ENCODE data around the gene WFS1.

The WFS1 gene

GRCh38 chr4:6262176-6262575 lies 7.5 kb upstream of the WFS1 start:
- no peak overlapping the region for H3K4me3 ChIP-seq (ENCODE audit: low read length)
- no peak for TF ChIP-seq ZNF274 (IDR thresholded peaks at IDR 0.05; ENCODE audit: low read depth, low read length)

DNA sequence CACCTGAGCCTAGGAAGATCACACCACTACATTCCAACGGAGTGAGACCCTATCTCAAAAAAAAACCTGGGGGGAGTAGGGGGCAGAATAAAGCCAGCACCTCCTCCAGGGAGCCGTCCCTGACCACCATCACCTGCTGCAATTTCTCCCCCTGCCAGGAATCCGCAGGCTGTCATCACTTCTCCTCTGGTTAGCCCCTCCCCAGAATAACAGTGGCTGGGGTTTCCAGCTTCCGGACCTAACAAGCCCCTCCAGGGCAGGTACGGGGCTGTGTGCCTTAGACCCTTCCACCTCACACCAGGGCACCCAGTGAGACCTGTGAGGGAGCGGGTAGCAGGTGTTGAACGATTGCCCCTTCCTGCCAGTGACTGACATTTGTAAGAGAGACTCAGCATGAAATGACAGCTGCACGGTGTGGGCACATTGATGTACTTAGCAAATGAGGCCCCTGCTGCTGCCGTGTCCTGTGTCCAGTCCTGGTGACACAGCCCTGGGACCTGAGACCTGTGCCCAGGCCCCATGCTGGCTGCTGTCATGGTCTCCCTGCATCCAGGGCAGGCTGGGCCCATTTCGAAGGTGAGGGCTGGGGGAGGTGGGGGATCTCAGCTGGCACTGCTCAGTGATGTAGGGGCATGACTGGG lies 6.7 kb upstream of the WFS1 start:
- no peak for TF ChIP-seq ZNF274 (IDR thresholded peaks at IDR 0.05; ENCODE audit: low read depth, low read length)
- no peak overlapping the region for H3K4me3 ChIP-seq (ENCODE audit: low read length)

- no peak overlapping the region for H3K4me3 ChIP-seq (ENCODE audit: low read length)
- no peak for TF ChIP-seq ZNF274 (IDR thresholded peaks at IDR 0.05; ENCODE audit: low read depth, low read length)
Observed at GRCh38 chr4:6263526-6264224, 6.0 kb upstream of the WFS1 start.

- TF ChIP-seq ZNF274 (IDR thresholded peaks at IDR 0.05; ENCODE audit: low read depth, low read length): no peak
- H3K4me3 ChIP-seq (ENCODE audit: low read length): no peak overlapping the region
Observed at GRCh38 chr4:6264225-6264540, 5.5 kb upstream of the WFS1 start.

DNA sequence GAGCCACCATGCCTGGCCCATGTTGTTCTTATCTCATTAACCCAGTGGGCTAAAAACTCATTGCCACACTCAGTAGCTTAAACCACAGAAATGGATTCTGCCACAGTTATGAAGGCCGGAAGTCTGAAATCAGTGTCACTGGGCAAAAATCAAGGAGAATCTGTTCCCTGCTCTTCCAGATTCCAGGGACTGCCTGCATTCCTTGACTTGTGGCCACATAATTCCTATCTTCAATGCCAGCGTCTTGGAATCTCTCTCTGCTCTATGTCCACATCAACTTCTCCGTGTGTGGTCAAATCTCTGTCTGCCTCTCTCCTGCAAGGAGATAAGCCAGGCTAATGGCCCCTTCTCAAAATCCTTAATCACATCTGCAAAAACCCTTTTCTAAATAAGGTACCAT lies 4.1 kb upstream of the WFS1 start:
- H3K4me3 ChIP-seq (ENCODE audit: low read length): no peak overlapping the region
- TF ChIP-seq ZNF274 (IDR thresholded peaks at IDR 0.05; ENCODE audit: low read depth, low read length): no peak

DNA sequence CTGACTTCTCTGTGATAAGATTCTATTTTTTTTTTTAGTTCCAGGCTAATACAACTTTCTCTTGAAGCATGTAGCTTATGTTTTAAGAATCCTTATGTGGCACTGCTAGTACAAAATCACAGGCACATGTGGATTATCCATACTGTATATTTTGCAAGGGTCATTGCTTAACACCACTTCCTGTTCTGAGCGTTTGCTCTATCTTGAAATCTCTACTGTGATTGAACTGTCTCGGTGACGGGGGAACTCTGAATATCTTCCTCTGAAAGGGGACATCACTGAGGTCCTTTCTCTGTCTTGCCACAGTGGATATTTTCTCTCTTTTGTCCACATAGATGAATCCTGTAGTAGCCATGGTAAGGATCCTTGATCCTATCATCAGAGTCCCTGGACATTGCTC lies 2.1 kb upstream of the WFS1 start:
- H3K4me3 ChIP-seq (ENCODE audit: low read length): no peak overlapping the region
- no peak for TF ChIP-seq ZNF274 (IDR thresholded peaks at IDR 0.05; ENCODE audit: low read depth, low read length)

DNA sequence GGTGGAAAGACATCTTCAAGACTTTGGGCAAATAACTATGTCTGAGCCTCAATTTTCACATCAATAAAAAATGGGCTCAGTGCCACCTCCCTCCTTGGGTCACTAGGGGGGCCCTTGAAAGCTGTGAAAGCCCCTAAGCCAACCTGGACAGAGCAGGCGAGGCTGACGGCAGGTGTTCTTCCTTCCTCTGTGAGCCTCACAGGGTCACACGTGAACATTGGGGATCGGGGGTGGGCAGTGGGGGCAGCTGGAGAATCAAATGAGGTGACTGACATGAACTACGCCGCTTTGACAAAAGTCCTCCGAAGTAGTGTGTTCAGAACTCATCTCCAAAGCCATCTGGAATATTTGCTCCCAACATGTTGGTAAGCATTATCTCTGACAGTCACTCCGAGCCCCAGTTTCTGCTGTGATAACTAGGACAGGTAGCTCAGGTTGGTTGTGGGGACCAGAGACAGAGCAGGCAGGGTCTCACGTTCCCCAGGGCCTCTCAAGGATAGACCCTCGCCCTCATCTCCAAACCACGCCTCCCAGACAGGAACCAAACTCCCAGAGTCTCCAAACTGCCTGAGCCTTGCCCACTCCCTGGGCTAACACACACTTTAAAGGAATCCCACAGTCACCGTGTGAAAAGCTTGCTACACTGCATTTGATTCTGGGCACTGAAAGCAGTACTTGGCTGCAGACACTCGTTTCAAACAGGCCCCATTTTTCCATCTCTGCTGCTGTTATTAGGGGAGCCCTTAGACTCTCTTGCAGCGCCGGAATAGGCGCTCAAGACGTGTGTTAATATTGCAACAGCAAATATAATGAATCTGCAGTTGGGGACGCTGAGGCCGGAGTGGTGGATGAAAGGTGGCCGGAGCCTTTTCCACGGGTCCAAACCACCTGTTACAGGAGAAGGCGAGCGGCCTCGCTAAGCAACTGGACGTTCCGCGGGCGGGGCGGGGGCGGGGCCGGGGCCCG lies 717 bp upstream of the WFS1 start:
- TF ChIP-seq ZNF274 (IDR thresholded peaks at IDR 0.05; ENCODE audit: low read depth, low read length): no peak
- peak overlapping the region; percentile 22; the same call in 1 of the 2 replicates for H3K4me3 ChIP-seq (ENCODE audit: low read length)

DNA sequence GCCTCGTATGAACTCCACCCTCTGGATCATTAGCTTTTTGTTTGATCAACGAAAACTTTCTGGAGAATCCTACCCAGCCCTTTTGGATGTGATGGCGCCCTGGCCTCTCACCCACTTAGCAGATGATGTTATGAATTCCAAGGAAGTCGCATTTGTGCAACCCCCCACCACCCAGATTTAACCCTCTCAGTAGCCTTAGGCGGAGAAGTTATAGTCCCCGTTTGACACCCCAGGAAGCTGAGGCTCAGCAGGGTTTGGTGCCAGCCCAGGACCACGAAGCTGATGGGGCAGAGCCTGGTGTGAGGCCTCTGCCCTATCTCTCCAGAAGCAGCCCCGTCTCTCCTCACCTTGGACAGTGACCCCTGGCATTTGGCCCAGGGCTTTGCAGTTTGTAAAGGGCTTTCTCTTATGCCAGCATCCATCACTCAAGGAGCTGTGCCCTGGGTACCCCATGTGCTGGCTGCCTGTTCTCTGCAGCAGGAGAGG lies 1.0 kb downstream of the WFS1 start:
- TF ChIP-seq ZNF274 (IDR thresholded peaks at IDR 0.05; ENCODE audit: low read depth, low read length): no peak
- peak overlapping the region; percentile 84; the same call in 1 of the 2 replicates for H3K4me3 ChIP-seq (ENCODE audit: low read length)

- TF ChIP-seq ZNF274 (IDR thresholded peaks at IDR 0.05; ENCODE audit: low read depth, low read length): no peak
- no peak overlapping the region for H3K4me3 ChIP-seq (ENCODE audit: low read length)
Observed at GRCh38 chr4:6271206-6271605, 1.6 kb downstream of the WFS1 start.

GRCh38 chr4:6271701-6272465 lies 2.2 kb downstream of the WFS1 start:
- H3K4me3 ChIP-seq (ENCODE audit: low read length): no peak overlapping the region
- no peak for TF ChIP-seq ZNF274 (IDR thresholded peaks at IDR 0.05; ENCODE audit: low read depth, low read length)

DNA sequence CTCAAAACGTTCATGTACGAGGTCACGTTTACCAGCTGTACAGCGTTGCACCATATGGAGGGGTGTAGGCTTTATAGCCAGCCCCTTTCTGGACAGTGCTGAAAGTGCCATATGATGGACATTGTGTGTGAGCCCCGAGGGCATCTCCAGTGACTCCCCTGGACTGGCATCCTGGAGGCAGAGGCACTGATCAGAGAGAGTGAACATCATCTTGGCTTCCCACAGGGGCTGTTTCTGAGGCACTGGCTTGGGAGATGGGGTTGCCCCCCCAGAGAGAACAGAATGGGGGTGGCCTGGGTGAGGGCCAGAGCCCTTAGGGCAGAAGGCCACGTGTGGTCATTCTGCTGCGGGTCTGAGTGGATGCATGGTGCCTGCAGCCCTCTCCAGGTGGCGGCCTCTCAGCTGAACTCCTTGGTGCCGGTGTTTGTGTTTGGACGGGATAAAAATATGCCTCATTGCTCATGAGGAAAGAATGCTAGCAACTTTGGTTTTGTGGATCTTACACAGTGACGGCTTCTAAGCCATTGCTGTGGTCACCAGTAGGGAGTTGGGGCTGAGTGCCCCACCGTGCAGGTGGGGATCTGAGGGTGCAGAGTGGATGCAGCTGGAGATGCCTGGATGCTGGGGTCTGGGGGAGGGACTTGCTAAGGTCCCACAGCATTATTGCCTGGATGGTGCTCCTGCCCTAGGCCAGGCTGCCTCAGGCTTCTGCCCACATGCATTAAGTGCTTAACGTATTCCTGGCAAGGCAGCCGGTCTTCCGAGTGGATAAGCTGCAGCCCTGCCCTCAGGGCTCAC lies 3.4 kb downstream of the WFS1 start:
- TF ChIP-seq ZNF274 (IDR thresholded peaks at IDR 0.05; ENCODE audit: low read depth, low read length): no peak
- H3K4me3 ChIP-seq (ENCODE audit: low read length): no peak overlapping the region

DNA sequence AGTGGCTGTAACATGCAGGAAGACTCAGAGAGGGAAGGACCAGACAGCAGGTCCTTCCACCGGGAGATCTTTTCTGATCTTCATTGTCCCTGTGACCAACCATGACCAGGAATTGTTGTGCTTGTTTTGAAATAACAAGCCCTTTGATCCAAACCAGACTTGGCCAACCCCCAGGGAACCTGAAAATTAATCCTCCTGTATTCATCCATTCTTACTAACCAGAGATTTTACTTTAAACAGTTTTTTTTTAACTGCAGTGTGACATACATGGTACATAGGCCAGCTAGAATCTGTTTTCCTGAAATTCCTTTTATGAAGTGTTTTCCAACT lies 4.0 kb downstream of the WFS1 start:
- no peak overlapping the region for H3K4me3 ChIP-seq (ENCODE audit: low read length)
- no peak for TF ChIP-seq ZNF274 (IDR thresholded peaks at IDR 0.05; ENCODE audit: low read depth, low read length)

DNA sequence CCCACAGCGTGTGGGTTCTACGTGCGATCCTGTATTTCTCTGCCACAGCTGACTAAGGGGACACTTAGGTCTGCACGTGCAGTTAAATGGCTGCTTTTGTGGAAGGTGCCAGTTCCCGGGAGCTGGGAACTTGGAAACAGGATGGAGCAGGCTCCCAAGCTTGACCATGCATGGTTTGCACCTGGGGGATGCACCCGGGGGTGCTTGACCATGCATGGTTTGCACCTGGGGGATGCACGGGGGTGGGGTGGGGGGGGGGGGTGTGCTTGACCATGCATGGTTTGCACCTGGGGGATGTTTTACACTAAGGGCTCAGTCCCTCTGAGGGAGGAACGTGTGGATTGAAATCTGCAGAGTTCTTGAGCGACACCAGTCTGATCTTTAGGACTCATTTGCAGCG lies 5.7 kb downstream of the WFS1 start:
- TF ChIP-seq ZNF274 (IDR thresholded peaks at IDR 0.05; ENCODE audit: low read depth, low read length): no peak
- H3K4me3 ChIP-seq (ENCODE audit: low read length): no peak overlapping the region

Data from GM08714 (cell line).